Measurements from ENCODE around the gene TUB.
A peak's percentile ranks its signal among the peaks of the same experiment; 100 is the strongest.

Gene TUB

GRCh38 chr11:8049084-8049483, 31.9 kb upstream of the TUB start:
- TF ChIP-seq CTCF (IDR thresholded peaks at IDR 0.05), result no peak
- DNase-seq (ENCODE audit: low spot score), result no peak
- no peak overlapping the region for H3K4me3 ChIP-seq
- no peak overlapping the region for H3K27ac ChIP-seq

GRCh38 chr11:8055091-8055835, 25.7 kb upstream of the TUB start:
- no peak overlapping the region for H3K27ac ChIP-seq

GRCh38 chr11:8055836-8056526, 25.0 kb upstream of the TUB start:
- DNase-seq (ENCODE audit: low spot score), result no peak
- Histone ChIP-seq H3K27ac (no peak overlapping the region), H3K4me3 (no peak overlapping the region)
- TF ChIP-seq CTCF (IDR thresholded peaks at IDR 0.05), result no peak

More at GRCh38 chr11:8055091-8055835, 25.7 kb upstream of the TUB start:
- no peak for DNase-seq (ENCODE audit: low spot score)
- H3K4me3 ChIP-seq, result no peak overlapping the region
- no peak for TF ChIP-seq CTCF (IDR thresholded peaks at IDR 0.05)

- peak; percentile 80 for DNase-seq (ENCODE audit: low spot score)
- H3K4me3 ChIP-seq, result no peak overlapping the region
- peak overlapping the region in 1 of 2 donors; percentile 62 for H3K27ac ChIP-seq
- no peak for TF ChIP-seq CTCF (IDR thresholded peaks at IDR 0.05)
Observed at GRCh38 chr11:8056810-8057463, 24.1 kb upstream of the TUB start.

GRCh38 chr11:8058216-8058615, 22.8 kb upstream of the TUB start:
- Histone ChIP-seq H3K27ac (no peak overlapping the region), H3K4me3 (no peak overlapping the region)
- no peak for TF ChIP-seq CTCF (IDR thresholded peaks at IDR 0.05)
- no peak for DNase-seq (ENCODE audit: low spot score)

- Histone ChIP-seq H3K27ac (no peak overlapping the region), H3K4me3 (no peak overlapping the region)
- TF ChIP-seq CTCF (IDR thresholded peaks at IDR 0.05), result no peak
- DNase-seq (ENCODE audit: low spot score), result no peak
Observed at GRCh38 chr11:8059030-8059429, 22.0 kb upstream of the TUB start.

All from coronary artery (tissue), 2 donors.